NCI-H345 treated with DMSO at 0.1 percent for 48 hours (cell line): ENCODE measurements around the gene NRG2.

Experiments
- DNase-seq: peaks from one replicate; lab custom pipeline; 2025; ENCODE audit not compliant: unreplicated experiment; lab: John Stamatoyannopoulos, UW

Gene NRG2

DNA sequence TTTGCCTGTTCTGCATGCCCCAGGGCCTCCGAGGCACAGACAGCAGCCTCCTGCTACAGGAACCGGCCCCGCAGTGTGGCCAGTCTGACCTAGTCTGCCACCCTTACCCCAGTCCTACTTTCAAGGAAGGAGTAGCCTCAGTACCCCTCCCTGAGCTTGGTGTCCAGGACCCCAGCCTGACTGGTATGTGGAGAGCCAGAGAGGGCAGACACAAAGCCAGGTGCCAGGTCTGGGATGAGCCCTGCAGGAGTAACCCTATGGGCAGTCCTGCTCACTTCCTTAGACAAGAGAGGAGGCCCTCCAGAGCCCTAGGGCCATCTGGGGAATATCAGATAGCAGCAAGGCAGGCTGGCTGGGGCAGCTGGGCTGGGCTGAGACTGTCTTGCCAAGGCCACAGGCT, 67.8 kb downstream of the NRG2 start:
- no peak for DNase-seq

DNA sequence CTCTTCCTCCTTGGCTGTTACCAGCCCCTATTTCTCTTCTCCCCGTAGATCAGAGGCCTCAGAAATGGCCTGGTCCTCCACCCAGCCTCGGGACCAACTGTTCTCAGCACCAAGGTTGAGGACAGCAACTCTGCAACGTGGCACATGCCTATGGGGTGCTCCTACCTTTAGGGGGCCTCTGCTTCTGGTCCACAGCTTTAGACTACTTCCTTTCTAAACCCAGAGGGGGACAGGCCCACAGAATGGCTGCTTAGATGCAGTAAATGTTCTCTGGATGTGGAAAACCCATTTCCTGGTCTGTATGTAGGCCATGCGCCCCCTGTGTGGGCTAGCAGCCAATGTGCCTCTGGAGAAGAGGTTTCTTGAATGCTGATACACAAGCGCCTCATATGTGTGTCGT, 68.4 kb downstream of the NRG2 start:
- no peak for DNase-seq

DNA sequence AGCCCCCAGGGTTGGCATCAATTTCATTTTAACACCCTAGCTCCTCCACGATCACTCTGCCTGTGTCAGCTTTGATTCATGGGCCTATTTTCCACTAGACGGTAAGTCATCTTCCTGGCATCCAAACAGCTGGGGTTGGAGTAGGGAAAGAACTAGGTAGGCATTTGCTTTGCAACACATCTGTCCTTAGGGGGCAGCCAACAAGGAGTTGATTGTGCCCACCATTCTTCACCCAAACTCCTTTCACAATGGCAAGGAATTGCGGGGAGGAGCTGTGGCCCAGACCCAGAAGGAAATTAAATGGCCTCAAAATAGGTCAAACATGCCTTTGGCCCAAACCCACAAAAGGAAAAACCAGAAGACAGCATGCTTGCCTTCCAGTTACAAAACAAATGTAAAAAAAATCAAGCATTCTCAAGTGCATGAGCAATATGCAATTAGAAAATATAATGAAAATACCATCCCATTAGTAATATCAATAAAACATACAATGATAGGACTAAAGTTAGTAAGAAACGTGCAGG, 71.8 kb downstream of the NRG2 start:
- no peak for DNase-seq

DNA sequence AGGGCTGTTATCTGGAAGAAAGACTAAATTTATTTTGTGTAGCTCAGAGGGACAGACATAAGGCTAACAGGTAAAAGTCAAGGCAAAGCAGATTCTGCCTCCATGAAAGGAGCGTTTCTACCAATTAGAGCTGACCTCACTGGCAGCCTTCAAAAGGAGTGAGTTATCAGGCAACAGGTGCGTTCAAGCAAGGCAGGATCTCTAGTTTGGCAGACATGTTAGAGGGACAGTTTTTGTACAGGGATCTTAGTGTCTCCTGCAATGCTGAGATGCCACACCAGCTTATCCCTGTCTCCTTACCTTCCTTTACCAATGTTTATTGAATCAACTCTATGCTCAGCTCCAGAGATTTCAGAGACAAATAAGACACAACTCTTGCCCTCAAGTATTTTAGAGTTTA, 73.8 kb downstream of the NRG2 start:
- no peak for DNase-seq

DNA sequence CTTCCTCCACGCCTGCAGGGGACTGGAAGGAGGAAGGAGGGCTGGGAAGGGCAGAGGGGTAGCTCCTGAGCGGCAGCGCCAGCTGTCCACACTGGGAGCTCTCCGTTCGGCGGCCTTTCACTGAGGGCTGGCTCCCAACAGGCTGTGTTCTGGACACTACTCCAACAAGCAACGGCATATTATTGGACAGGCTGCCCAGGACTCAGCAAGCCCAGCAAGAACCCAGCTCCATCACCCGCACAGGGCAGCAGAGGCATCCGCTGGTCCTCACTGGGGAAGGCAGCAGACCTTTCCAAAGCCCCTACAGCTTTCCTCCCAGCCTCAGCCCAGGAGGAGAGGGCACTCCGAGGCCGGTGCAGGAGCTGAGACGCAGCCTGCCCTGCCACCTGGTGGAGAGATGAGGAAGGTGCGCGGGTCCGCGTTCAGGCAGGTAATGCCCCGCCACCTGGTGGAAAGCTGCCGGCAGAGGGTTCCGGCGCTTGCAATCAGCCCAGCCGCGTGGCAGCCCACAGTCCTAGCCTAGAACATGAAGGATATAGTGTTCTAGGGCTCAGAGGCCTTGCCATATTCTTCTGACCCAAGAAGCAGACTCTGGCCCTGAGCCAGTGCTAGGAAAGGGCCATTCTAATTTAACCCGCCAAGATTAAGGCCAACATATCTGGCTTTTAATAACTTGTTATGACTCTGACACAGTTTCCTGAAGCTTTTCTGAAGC, 74.4 kb downstream of the NRG2 start:
- DNase-seq: peak; percentile 78

DNA sequence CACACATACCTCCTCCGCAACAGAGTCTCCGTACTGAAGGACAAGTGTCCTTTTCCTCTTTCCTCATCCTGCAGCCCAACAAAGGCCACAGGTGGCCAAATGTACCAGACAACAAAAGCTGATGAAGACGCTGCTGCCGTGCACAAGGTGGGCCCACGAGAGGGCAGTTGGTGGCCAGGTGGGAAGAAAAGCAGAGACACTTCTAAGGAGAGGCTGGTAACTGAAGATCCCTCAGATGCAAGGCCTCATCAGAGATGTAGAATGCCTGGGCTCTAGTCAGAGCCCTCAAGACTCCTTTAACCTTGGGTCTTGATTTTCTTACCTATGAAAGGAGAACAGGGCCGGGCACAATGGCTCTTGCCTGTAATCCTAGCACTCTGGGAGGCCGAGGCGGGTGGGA, 75.7 kb downstream of the NRG2 start:
- DNase-seq: no peak

DNA sequence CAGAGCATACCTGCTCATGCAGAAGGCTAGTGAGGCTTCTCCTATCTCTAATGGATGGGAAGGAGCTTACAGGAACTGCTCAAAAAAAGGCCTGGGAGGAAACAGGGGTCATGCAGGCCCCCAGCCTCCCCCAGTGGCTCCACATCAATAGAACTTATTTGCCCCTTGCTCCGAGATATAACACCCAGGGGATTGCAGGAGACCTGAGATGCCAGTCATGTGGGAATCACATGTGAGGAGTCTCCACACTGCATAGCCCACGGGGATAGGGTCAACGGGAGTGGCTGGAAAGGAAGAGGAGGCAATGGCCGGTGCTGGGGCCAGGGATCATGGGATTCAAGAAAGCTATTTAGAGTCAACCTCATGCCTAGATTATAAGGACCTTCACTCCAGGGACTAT, 76.2 kb downstream of the NRG2 start:
- DNase-seq: no peak

DNA sequence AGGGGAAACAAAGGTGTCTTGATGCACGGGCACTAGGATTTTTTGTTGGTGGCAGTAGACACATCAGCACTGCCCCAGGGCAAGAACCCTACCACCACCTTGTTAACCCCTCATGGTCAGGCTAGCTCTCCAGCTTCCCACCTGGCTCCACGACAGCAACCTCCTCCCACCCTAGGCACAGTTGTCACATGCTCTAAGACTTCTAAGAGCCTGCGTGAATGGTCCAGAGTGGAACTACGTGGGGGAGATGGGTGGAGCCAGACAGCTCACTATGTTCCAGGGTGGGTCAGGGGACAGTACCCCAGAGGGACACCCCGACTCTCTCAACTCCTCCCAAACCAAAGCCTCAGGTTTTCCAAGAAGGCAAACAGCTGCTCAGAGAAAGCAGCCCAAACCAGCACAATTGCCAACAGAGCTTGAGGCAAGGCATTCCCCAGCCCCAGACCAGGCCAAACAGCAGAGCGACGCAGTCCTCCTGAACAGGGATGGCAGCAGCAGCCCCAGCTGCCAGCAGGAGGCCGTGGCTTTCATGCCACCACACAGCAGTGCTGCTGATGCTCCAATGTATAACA, 78.0 kb downstream of the NRG2 start:
- no peak for DNase-seq

DNA sequence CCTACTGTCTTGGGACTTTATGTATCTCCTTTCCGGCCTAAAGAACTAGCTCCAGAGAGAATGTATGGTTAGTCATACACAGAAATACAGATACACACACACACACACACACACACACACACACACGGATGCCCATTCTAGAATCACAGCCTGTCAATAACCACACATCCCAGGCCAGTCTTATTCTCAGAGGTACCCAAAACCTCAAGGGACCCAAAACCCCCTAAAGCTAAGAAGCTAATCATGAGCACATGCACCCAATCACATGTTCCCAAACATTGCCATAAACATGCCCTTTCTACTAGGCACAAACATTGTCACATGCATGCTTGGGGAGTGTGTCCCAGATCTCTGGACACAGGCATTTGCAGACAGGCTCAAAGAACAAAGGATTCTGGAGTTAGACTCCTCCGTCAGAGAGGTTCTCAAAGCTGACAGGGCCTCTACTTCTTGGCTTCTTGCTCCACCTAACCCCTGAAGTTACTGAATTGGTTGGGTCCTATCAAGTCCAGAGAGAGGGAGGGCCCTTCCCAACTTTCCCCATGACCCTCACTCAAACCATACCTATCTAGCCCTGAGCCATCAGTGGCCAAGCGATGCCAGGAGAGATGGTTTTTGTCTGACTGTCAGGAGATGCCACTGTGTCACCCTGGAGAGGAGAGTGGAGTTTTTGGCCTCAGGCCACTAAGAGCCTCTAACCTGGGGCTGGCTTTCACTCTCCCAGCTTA, 78.7 kb downstream of the NRG2 start:
- DNase-seq: no peak

DNA sequence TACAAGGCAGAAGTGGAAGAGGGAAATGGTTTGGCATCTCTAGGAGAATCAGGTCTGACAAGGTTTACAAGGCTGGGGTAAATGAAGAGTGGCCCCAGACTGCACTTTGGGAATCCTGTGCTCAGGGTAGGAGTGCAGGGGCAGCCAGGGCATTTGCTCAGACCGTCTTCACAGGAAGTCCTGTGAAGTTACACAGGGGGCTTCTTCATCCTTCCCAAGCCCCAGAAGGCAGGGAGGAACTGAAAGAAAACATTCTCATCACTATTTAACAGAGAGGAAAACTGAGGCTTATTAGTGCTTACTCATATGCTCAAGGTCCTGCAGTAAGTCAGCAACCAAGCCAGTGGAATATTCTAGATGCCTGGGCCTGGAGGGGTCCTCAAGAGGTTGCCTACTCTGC, 80.7 kb downstream of the NRG2 start:
- DNase-seq: no peak

DNA sequence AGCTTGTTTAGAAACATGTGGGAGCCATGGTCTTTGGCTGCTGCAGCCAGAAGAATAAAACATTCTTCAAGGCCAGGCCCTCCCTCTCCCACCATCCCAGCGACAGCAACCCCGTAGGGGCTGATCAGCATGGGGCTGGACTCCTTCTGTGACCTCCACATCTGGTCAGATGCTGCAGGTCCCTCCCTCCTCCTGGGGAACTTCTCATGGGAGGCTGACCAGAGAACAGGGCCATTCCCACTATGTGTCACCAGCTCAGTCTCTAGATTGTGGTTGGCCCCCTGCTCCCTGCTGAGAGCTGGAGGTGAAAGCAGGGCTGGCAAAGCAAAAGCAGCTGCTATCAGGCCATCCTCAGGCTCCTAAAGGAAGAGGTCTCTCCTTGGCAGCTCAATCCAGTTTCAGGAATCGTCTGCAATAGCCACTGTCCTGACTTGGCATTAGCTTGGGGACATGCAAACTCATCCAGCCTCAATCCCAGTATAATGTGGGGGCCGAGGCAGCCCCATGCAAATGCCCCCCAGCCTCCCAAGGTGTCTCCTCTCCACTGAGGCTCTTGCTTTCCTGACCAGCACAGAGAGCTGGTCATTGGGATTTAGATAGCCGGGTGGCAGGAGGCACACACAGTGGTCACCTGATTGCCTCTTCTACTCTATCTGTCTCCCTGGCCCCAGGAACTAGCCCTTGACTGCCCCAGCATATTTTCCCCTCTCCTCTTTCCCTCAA, 81.5 kb downstream of the NRG2 start:
- no peak for DNase-seq

DNA sequence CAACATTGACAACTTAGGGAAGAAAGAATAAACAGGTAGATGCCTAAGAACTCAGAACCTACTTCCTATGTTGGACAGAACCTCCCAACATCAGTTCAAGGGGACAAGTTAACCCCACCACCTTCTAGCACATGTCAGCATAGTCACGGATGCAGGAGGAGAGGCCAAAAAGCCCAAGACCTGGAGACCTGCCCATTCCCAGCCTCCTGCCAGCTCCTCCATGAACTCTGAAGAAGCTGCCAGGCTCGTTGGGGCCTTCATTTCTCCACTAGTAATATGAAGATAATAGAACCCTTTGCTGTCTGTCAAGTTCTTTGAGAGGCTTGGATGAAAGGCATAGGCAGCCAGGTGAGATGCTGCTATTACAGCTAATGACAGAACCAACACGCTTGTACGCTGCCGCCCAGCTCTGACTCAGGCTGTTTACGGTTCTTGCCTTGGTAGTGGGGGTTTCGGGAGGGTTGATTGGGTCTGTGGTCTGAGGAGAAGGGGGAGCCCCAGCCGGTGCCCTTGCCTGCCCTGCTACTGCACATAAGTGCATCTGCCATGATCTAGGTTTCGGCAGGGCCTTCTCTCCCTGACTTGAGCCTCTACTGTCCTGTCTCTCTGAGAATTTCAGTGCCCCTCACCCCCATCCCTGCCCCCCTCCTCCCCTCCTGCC, 82.2 kb downstream of the NRG2 start:
- no peak for DNase-seq

DNA sequence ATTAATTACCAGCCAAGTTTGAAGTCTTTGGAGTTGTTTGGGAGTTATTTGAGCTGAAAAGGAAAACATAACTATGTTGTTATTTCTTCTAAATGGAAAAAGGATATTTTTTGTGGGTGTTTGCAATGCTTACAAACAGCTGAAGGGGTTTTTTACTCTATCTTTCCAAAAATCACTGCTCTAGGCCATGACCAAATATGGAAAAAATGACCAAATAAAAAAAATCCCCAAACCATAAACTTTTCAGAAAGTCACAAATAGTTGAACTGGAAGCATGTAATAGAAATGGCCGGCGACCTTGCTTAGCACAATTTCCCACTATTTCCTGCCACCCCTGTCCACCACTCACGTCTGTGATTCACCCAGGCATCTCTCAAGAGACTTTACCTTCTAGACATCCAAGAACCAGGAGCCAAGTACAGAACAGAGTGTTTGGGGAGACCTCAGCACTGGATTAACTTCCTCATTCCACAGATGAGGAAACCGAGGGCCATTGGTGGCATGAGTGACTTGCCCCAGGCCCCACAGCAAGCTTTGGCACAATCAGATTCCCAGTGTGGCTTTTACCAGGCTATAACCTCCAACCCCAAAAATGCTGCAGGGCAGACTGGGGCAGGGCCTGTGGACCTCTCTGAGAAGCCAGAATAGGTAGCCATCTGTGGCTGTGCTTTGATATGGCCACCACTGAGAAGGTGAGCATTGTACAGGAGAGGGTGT, 84.5 kb downstream of the NRG2 start:
- DNase-seq: no peak

DNA sequence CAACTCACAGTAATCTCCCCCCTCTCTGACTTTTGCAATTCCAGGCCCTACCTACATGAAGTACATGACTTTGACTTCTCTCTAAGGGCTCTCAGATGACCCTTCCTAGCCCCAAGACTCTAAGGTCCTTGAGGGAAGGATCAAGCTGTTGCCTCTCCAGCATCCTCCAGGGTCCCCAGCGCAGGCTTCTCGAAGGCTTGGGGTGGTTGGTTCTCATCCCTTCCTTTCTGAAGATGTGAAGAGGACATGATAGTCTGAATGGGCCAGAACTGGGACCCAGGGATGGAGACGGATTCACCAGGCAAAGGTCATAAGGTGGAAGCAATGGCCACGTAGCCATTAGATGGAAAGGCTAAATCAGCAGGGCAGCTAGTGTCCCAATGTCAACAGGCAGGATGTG, 86.8 kb downstream of the NRG2 start:
- no peak for DNase-seq

DNA sequence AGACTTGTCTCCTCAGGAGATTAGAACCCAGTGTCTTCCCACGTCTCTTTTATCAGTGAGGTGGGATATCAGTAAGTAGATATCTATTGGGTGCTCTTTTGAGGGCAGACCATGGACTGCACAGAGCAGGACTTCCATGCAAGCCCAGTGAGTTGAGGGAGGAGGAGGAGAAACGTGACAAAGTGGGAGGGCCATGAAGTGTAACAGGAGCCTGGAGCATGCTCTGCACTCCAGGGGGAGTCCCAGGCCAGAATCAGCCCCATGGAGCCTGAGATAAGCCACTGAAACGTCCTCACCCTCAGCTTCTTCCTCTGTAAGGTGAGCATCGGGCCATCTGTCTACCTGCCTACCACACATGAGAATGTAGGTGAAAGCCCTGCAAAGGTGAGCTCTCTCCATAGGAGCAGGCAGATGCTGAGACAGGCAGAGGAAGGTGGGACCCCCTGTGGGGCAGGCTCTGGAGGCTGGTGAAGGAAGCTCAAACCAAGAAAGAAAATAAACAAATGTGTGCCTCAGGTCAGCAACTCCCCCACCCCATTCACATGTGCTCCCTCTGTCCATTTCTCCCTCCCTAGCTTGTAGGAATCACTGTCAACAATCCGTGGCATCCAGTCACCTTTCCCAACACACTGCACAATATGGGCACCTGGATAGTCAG, 87.4 kb downstream of the NRG2 start:
- DNase-seq: no peak

DNA sequence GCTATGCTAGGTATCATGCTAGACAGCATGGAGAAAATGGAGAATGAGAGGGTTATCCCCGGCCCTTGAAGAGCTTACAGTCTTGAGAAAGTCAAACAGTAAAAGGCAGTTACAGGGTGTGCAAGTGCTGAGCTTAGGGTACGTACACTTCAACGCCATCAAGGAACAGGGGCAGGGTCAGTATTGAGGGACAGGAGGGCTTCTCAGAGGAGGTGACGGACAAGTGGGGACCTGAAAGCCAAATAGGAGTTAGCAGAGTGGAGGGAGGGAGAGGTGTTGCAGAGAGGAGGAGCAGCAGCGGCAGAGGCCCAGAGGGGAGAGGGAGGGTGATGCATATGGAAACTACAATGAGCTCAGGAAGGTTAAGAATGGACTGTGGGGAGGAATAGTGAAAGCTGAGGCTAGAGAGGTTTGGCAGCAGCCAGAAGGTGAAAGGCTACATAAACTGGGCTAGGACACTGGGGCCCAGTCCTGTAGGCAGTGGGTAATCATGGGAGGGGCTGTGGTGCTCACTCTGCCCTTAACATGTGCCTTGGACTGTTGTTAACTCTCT, 88.0 kb downstream of the NRG2 start:
- no peak for DNase-seq

DNA sequence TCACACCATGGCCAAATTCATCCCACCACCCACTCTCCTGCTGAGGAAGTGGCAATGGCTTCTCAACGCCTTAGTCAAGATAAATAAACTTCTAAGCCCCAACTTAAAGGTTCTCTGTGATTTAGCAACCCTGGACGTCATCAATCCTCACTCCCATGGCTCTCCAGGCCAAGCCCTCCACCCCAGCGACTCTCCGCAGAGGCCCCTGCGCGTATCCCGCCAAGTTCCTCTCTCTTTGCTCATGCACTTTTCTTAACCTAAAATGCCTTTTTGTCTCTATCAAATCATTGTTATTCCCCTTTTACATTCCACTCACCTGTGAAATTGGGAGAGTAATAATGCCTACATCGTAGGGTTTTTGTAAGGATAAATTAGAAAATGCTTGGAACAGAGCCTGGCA, 88.6 kb downstream of the NRG2 start:
- DNase-seq: no peak

DNA sequence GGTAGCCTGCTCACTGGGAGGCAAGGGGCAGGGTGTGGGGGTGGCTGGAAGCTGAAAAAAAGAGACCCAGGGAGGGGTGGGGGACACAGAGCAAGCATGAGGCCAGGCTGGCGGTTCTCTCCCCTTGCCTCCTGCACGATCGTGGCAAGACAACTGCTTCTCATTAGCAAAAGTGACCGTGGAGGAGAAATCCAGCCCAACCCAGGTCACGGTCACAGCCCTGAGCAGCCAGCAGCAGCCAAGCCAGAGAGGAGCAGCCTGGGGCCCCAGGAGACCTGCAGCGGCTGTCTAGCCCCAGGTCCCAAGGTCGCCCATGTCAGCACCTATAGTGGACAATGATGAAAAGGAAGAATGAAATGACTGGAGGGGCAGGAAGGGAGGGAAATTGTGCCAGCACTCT, 89.1 kb downstream of the NRG2 start:
- no peak for DNase-seq

DNA sequence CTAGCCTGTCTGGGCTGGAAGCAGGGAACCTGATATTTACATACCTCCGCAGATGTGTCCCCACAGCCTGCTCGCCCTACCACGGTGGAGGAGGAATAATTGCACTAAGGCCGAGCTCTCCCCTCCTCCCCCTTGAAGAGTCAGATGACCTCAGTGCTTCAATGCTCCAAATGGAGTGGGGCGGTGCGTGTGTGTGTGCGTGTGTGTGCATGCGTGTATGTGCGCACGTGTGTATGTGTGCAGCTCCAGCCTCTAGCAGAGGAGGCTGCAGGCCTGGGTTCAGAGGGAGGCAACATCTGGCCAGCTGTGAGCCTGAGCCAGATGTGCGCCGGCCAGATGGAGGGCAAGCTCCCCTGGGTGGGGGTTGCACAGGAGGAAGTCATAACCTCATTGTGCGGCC, 90.5 kb downstream of the NRG2 start:
- DNase-seq: no peak

DNA sequence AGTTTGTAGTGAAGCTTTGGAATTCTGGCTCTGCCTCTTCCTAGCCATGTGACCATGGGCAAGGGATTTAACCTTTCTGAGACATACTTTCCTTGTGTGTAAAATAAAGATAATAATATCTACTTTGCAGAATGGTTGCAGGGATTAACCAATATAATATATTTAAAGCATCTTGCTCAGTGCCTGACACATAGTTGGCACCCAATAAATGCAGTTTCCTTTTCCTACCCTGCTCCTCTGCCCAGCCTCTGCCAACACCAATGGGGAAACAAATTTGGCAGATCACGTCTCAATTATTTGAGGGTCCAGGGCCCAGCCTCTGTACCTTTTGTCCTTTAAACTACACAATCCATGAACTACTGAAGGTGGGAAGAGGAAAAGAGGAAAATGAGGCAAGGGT, 91.1 kb downstream of the NRG2 start:
- no peak for DNase-seq
